RWPE1 (cell line): Measurements from ENCODE around the gene CA14.
A peak's percentile ranks its signal among the peaks of the same experiment; 100 is the strongest.
"Not testable (repeated sequence)": the region's sequence is repeated elsewhere in the genome, so short reads cannot be mapped to it uniquely, and the experiment has no call there.

ENCODE experiments used
- CTCF ChIA-PET: fragments of 350-600 bp; sonication (Branson Sonifier 250); formaldehyde crosslinking; extraction: SDS; loops from one replicate; lab custom pipeline; 2021; lab: Yijun Ruan, JAX
- POLR2A ChIA-PET: fragments of 400-600 bp; formaldehyde crosslinking; extraction: SDS; loops from one replicate; lab custom pipeline; 2020; ENCODE audit warnings: antibody characterized with exemption; ENCODE audit not compliant: low non-redundant PET; lab: Yijun Ruan, JAX
- DNase-seq: peaks from one replicate; pipeline ENCODE4 v3.0.0; 2012; ENCODE audit warnings: low spot score
- H3K27ac ChIP-seq: fragments of 450-650 bp; 2 replicates; pipeline ENCODE4 v1.5.1; 2017
- CTCF ChIP-seq: fragments of 450-650 bp; conservative IDR thresholded peaks from 2 replicates; pipeline ENCODE4 v1.5.1; 2017; ENCODE audit warnings: low read depth, mild to moderate bottlenecking

CA14 gene

GRCh38 chr1:150257624-150258585 is at the start of gene CA14:
TSS of gene CA14 (plus strand) at chr1:150257774. CDS start at chr1:150258129, 355 bp downstream.
- DNase-seq, result no peak
- TF ChIP-seq CTCF, result no peak
- ChIA-PET CTCF (interaction anchor here (0.5 to 1.0 kb wide), 2 partner anchors 11 to 24 kb away, joined by 3 to 5 read pairs; no protein-coding TSS in a partner anchor), POLR2A (no interaction called here)
- peak within 1 kb of the TSS; percentile 16; the same call in 1 of the 2 replicates for H3K27ac ChIP-seq

GRCh38 chr1:150208460-150208859 is 49.1 kb upstream of the CA14 start:
- CTCF ChIA-PET, result interaction anchor here (1.1 kb wide), 1 partner anchor 14 kb away, joined by 4 read pairs; no protein-coding TSS in a partner anchor

GRCh38 chr1:150210091-150210490 is 47.5 kb upstream of the CA14 start:
- CTCF ChIA-PET, result no interaction called here

More at GRCh38 chr1:150208460-150208859, 49.1 kb upstream of the CA14 start:
- DNase-seq, POLR2A ChIA-PET, H3K27ac ChIP-seq: not testable (repeated sequence)

DNA sequence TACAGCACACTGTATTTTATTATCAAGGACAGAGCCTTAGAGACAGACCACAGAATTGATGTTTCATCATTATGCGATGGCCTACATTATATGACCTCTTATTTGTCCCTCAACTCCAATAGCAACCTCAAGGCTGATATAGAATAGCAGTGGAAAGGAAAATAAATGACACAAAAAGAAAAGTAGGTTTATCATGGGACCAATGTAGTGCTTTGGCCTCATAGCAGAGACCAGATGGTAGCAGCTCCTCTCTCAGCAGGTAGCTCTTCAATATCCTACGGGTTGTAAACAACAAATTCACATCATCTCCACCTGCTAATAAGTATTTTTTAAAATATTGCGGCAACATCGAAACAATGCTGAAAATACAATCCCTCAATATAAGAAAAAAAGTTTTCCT is 46.9 kb upstream of the CA14 start:
- ChIA-PET POLR2A (no interaction called here), CTCF (no interaction called here)
- TF ChIP-seq CTCF, result no peak

More at GRCh38 chr1:150210091-150210490, 47.5 kb upstream of the CA14 start:
- no peak for DNase-seq
- TF ChIP-seq CTCF, result no peak
- H3K27ac ChIP-seq, result no peak overlapping the region
- POLR2A ChIA-PET, result no interaction called here

GRCh38 chr1:150212070-150212469 is 45.5 kb upstream of the CA14 start:
- no peak for TF ChIP-seq CTCF
- DNase-seq, result no peak
- ChIA-PET POLR2A (no interaction called here), CTCF (no interaction called here)
- no peak overlapping the region for H3K27ac ChIP-seq

More for the DNA sequence above, 46.9 kb upstream of the CA14 start:
- H3K27ac ChIP-seq, result no peak overlapping the region
- no peak for DNase-seq

GRCh38 chr1:150213170-150214098 is 44.1 kb upstream of the CA14 start:
- CTCF ChIA-PET, result interaction anchor here (1.3 kb wide), 1 partner anchor 26 kb away, joined by 9 read pairs; no protein-coding TSS in a partner anchor
- POLR2A ChIA-PET, result no interaction called here
- peak; percentile 96 for DNase-seq
- TF ChIP-seq CTCF, result 0 out of 2 replicates have a peak, but pooled peaks have one; percentile 12
- H3K27ac ChIP-seq, result peak overlapping the region; percentile 73

DNA sequence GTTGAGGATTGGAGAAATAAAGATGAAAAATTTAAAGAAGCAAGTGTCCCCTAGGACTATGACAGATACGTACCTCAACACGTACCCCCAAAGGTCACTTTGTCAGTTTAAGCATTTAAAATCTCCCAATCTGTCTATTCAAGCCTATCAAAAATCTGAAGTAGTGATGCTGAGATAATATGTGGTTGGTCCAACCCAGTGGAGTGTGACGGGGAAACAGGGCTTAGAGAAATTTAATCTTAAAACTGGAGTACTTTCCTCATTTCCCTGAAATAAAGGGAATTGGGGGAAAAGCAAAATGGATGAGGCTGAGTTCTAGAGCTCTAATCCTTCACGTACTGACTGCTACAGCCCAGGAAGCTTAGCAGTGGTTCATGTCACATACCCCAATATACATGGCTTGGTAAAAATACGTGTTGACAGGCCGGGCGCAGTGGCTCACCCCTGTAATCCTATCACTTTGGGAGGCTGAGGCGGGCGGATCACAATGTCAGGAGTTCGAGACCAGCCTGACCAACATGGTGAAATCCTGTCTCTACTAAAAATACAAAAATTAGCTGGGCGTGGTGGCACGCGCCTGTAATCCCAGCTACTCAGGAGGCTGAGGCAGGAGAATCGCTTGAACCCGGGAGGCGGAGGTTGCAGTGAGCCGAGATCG is 43.3 kb upstream of the CA14 start:
- CTCF ChIA-PET, POLR2A ChIA-PET, DNase-seq, H3K27ac ChIP-seq: not testable (repeated sequence)

GRCh38 chr1:150215855-150216254 is 41.7 kb upstream of the CA14 start:
- CTCF ChIA-PET, H3K27ac ChIP-seq, POLR2A ChIA-PET, DNase-seq: not testable (repeated sequence)
